Progenitor cell of endocrine pancreas (in vitro differentiated cells): Measurements from ENCODE around the gene RBP4. TPM values are rescaled to one million over a fixed set of nuclear protein-coding genes. Genes with fewer than 3 reads are reported as not detected.
A peak's percentile ranks its signal among the peaks of the same experiment; 100 is the strongest.

Experiments used
- DNase-seq: peaks from one replicate; pipeline ENCODE4 v3.0.0; 2021; ENCODE audit warnings: low spot score; ENCODE audit not compliant: unreplicated experiment
- H3K27ac Mint-ChIP-seq: 2 replicates; pipeline ENCODE4 v1.8.0; 2021; ENCODE audit warnings: mild to moderate bottlenecking, moderate library complexity, mixed read lengths
- H3K27me3 Mint-ChIP-seq: 2 replicates; pipeline ENCODE4 v1.8.0; 2021; ENCODE audit warnings: mixed read lengths
- H3K36me3 Mint-ChIP-seq: 2 replicates; pipeline ENCODE4 v1.8.0; 2022; ENCODE audit warnings: mixed read lengths; ENCODE audit not compliant: insufficient read depth
- H3K4me1 Mint-ChIP-seq: 2 replicates; pipeline ENCODE4 v1.8.0; 2021; ENCODE audit warnings: low read depth, mixed read lengths
- H3K4me3 Mint-ChIP-seq: 2 replicates; pipeline ENCODE4 v1.8.0; 2021; ENCODE audit warnings: low read depth, mild to moderate bottlenecking, moderate library complexity, mixed read lengths
- H3K9me3 Mint-ChIP-seq: 2 replicates; pipeline ENCODE4 v1.8.0; 2021; ENCODE audit warnings: low read depth, mixed read lengths
- CTCF ChIP-seq: fragments of 200-600 bp; sonication (generic); IDR thresholded peaks from one replicate; pipeline ENCODE4 v1.5.0; 2021; ENCODE audit warnings: antibody characterized with exemption, mild to moderate bottlenecking; ENCODE audit not compliant: unreplicated experiment
- total RNA-seq: library from RNA; stranded (reverse); gene quantifications from 2 replicates; pipeline ENCODE4 v1.2.1, GENCODE V29; 2021

Gene RBP4
- total RNA-seq, 1 donor from 2014 or later: 0.72 TPM

GRCh38 chr10:93600446-93601145 lies 439 bp downstream of the RBP4 start:
- H3K4me1 Mint-ChIP-seq: peaks cover 7% of the 10 kb centered on the region
- peaks cover 56% of the 10 kb centered on the region for H3K27me3 Mint-ChIP-seq

GRCh38 chr10:93599778-93600177 lies 1.3 kb downstream of the RBP4 start:
- H3K4me1 Mint-ChIP-seq: peaks cover 9% of the 10 kb centered on the region
- no peaks in the 10 kb centered on the region for H3K9me3 Mint-ChIP-seq
- no peak overlapping the region for H3K27ac Mint-ChIP-seq
- DNase-seq: no peak
- peak overlapping the region; percentile 62 for H3K4me3 Mint-ChIP-seq
- H3K36me3 Mint-ChIP-seq: no peaks in the 10 kb centered on the region
- peaks cover 58% of the 10 kb centered on the region for H3K27me3 Mint-ChIP-seq
- TF ChIP-seq CTCF: no peak

More at GRCh38 chr10:93600446-93601145, 439 bp downstream of the RBP4 start:
- no peak for TF ChIP-seq CTCF
- peak overlapping the region; percentile 49 for H3K27ac Mint-ChIP-seq
- no peaks in the 10 kb centered on the region for H3K9me3 Mint-ChIP-seq
- no peaks in the 10 kb centered on the region for H3K36me3 Mint-ChIP-seq
- peak overlapping the region; percentile 62 for H3K4me3 Mint-ChIP-seq
- no peak for DNase-seq

GRCh38 chr10:93599335-93599734 lies 1.7 kb downstream of the RBP4 start:
- Mint-ChIP-seq H3K27me3 (peaks cover 57% of the 10 kb centered on the region), H3K9me3 (no peaks in the 10 kb centered on the region), H3K4me3 (no peak overlapping the region), H3K36me3 (no peaks in the 10 kb centered on the region), H3K27ac (no peak overlapping the region), H3K4me1 (peaks cover 9% of the 10 kb centered on the region)
- TF ChIP-seq CTCF: no peak
- no peak for DNase-seq

- Mint-ChIP-seq H3K4me3 (no peak overlapping the region), H3K27ac (no peak overlapping the region), H3K36me3 (no peaks in the 10 kb centered on the region), H3K27me3 (peaks cover 47% of the 10 kb centered on the region), H3K9me3 (no peaks in the 10 kb centered on the region), H3K4me1 (peaks cover 9% of the 10 kb centered on the region)
- no peak for DNase-seq
- TF ChIP-seq CTCF: no peak
These were observed 2.9 kb downstream of the RBP4 start for GRCh38 chr10:93598157-93598556.

GRCh38 chr10:93597075-93597599 lies 3.9 kb downstream of the RBP4 start:
- TF ChIP-seq CTCF: no peak
- Mint-ChIP-seq H3K36me3 (no peaks in the 10 kb centered on the region), H3K4me1 (peaks cover 8% of the 10 kb centered on the region), H3K27me3 (peaks cover 38% of the 10 kb centered on the region), H3K27ac (no peak overlapping the region), H3K4me3 (no peak overlapping the region), H3K9me3 (no peaks in the 10 kb centered on the region)
- DNase-seq: no peak
